HEK293 (cell line): ENCODE data around the gene MCOLN1.

ENCODE experiments used
- CTCF ChIA-PET: fragments of 350-600 bp; formaldehyde crosslinking; extraction: SDS; loops from one replicate; lab custom pipeline; 2021; ENCODE audit warnings: antibody characterized with exemption; lab: Yijun Ruan, JAX
- POLR2A ChIA-PET: fragments of 300-600 bp; formaldehyde crosslinking; extraction: SDS; loops from one replicate; lab custom pipeline; 2020; ENCODE audit warnings: antibody characterized with exemption, inconsistent platforms; lab: Yijun Ruan, JAX
- H3K27ac ChIP-seq: fragments of 200-500 bp; sonication (Bioruptor generic); 2 replicates; pipeline ENCODE4 v1.5.1; 2014; ENCODE audit warnings: low read depth, low read length, control low read depth, inconsistent platforms; ENCODE audit errors: extremely low read depth
- H3K36me3 ChIP-seq, 2 experiments: fragments of 200-500 bp in 1 of 2; sonication (Bioruptor generic) in 1 of 2; 1 replicate in 1 of 2; 2 replicates in 1 of 2; pipeline ENCODE4 v1.5.1; 2014 to 2017; ENCODE audit warnings: inconsistent platforms in 2 of 2, low read length in 2 of 2; ENCODE audit not compliant: control insufficient read depth in 2 of 2, insufficient read depth in 1 of 2
- H3K4me1 ChIP-seq: fragments of 200-500 bp; sonication (Bioruptor generic); 2 replicates; pipeline ENCODE4 v1.5.1; 2014; ENCODE audit warnings: mild to moderate bottlenecking, low read length, inconsistent platforms; ENCODE audit not compliant: control insufficient read depth, insufficient read depth
- H3K4me3 ChIP-seq: 2 replicates; pipeline ENCODE4 v1.5.1; 2011; ENCODE audit warnings: low read depth, mild to moderate bottlenecking, control low read depth, low read length, moderate library complexity
- H3K9me3 ChIP-seq: fragments of 200-500 bp; sonication (Bioruptor generic); 2 replicates; pipeline ENCODE4 v1.5.1; 2014; ENCODE audit warnings: low read depth, low read length, inconsistent platforms; ENCODE audit not compliant: control insufficient read depth, insufficient read depth
- INSM2 ChIP-seq: fragments of 450-650 bp; formaldehyde crosslinking; IDR thresholded peaks from 2 replicates; pipeline ENCODE4 v1.5.1; 2016; ENCODE audit warnings: missing biosample characterization, missing genetic modification characterization
- KLF9 ChIP-seq: fragments of 450-650 bp; formaldehyde crosslinking; IDR thresholded peaks from 2 replicates; pipeline ENCODE4 v1.5.1; 2016; ENCODE audit warnings: missing biosample characterization, missing genetic modification characterization, low read depth
- PRDM4 ChIP-seq: fragments of 450-650 bp; formaldehyde crosslinking; IDR thresholded peaks from 2 replicates; pipeline ENCODE4 v1.5.1; 2017; ENCODE audit warnings: missing biosample characterization, missing genetic modification characterization
- RBAK ChIP-seq: fragments of 450-650 bp; formaldehyde crosslinking; IDR thresholded peaks from 2 replicates; pipeline ENCODE4 v1.5.1; 2016; ENCODE audit warnings: missing biosample characterization, missing genetic modification characterization
- SALL2 ChIP-seq: fragments of 450-650 bp; formaldehyde crosslinking; IDR thresholded peaks from 2 replicates; pipeline ENCODE4 v1.5.0; 2017; ENCODE audit warnings: missing biosample characterization, mild to moderate bottlenecking, missing genetic modification characterization, borderline replicate concordance
- ZBTB20 ChIP-seq: fragments of 450-650 bp; formaldehyde crosslinking; IDR thresholded peaks from 2 replicates; pipeline ENCODE4 v1.5.1; 2016; ENCODE audit warnings: missing biosample characterization, missing genetic modification characterization
- ZNF132 ChIP-seq: fragments of 450-650 bp; formaldehyde crosslinking; IDR thresholded peaks from 2 replicates; pipeline ENCODE4 v1.5.1; 2017; ENCODE audit warnings: missing biosample characterization, missing genetic modification characterization, borderline replicate concordance
- ZNF140 ChIP-seq: fragments of 450-650 bp; formaldehyde crosslinking; IDR thresholded peaks from 2 replicates; pipeline ENCODE4 v1.5.1; 2016; ENCODE audit warnings: missing biosample characterization, missing genetic modification characterization
- ZNF16 ChIP-seq: fragments of 450-650 bp; formaldehyde crosslinking; IDR thresholded peaks from 2 replicates; pipeline ENCODE4 v1.5.1; 2016; ENCODE audit warnings: low read depth, missing biosample characterization, missing genetic modification characterization
- ZNF19 ChIP-seq: fragments of 450-650 bp; formaldehyde crosslinking; IDR thresholded peaks from 2 replicates; pipeline ENCODE4; 2016; ENCODE audit warnings: missing biosample characterization, missing genetic modification characterization, low read depth
- ZNF214 ChIP-seq: fragments of 450-650 bp; formaldehyde crosslinking; IDR thresholded peaks from 2 replicates; pipeline ENCODE4 v1.5.1; 2017; ENCODE audit warnings: missing biosample characterization, mild to moderate bottlenecking, missing genetic modification characterization, borderline replicate concordance
- ZNF26 ChIP-seq: fragments of 450-650 bp; formaldehyde crosslinking; IDR thresholded peaks from 2 replicates; pipeline ENCODE4 v1.5.1; 2016; ENCODE audit warnings: missing biosample characterization, missing genetic modification characterization
- ZNF274 ChIP-seq, 2 experiments: fragments of 200-500 bp in 1 of 2; fragments of 450-650 bp in 1 of 2; sonication (Bioruptor generic) in 1 of 2; formaldehyde crosslinking in 1 of 2; IDR thresholded peaks; 2 replicates each; pipeline versions ENCODE4 v1.5.1 to v1.6.1; 2014 to 2016; ENCODE audit warnings: borderline replicate concordance in 1 of 2, inconsistent platforms in 1 of 2, low read length in 1 of 2, missing biosample characterization in 1 of 2, missing genetic modification characterization in 1 of 2
- ZNF394 ChIP-seq: fragments of 450-650 bp; formaldehyde crosslinking; IDR thresholded peaks from 2 replicates; pipeline ENCODE4 v1.5.1; 2016; ENCODE audit warnings: missing biosample characterization, missing genetic modification characterization, mild to moderate bottlenecking, moderate library complexity, borderline replicate concordance
- ZNF423 ChIP-seq: fragments of 450-650 bp; formaldehyde crosslinking; IDR thresholded peaks from 2 replicates; pipeline ENCODE4 v1.5.1; 2016; ENCODE audit warnings: missing biosample characterization, missing genetic modification characterization
- ZNF426 ChIP-seq: fragments of 450-650 bp; formaldehyde crosslinking; IDR thresholded peaks from 2 replicates; pipeline ENCODE4 v1.5.1; 2017; ENCODE audit warnings: missing biosample characterization, missing genetic modification characterization, mild to moderate bottlenecking, inconsistent platforms, moderate library complexity
- ZNF555 ChIP-seq: fragments of 450-650 bp; formaldehyde crosslinking; conservative IDR thresholded peaks from 2 replicates; pipeline ENCODE4 v1.5.1; 2017; ENCODE audit warnings: missing biosample characterization, mild to moderate bottlenecking, missing genetic modification characterization, inconsistent platforms
- ZNF580 ChIP-seq: fragments of 450-650 bp; formaldehyde crosslinking; IDR thresholded peaks from 2 replicates; pipeline ENCODE4 v1.5.1; 2016; ENCODE audit warnings: missing biosample characterization, missing genetic modification characterization
- ZNF596 ChIP-seq: fragments of 450-650 bp; IDR thresholded peaks from 2 replicates; pipeline ENCODE4 v1.5.0; 2018; ENCODE audit warnings: missing biosample characterization, mild to moderate bottlenecking, missing genetic modification characterization, moderate library complexity
- ZNF645 ChIP-seq: fragments of 450-650 bp; formaldehyde crosslinking; IDR thresholded peaks from 2 replicates; pipeline ENCODE4; 2016; ENCODE audit warnings: missing biosample characterization, missing genetic modification characterization
- ZNF654 ChIP-seq: fragments of 450-650 bp; formaldehyde crosslinking; IDR thresholded peaks from 2 replicates; pipeline ENCODE4 v1.5.1; 2016; ENCODE audit warnings: low read depth, missing biosample characterization, missing genetic modification characterization
- ZNF670 ChIP-seq: fragments of 450-650 bp; formaldehyde crosslinking; IDR thresholded peaks from 2 replicates; pipeline ENCODE4 v1.5.1; 2016; ENCODE audit warnings: missing biosample characterization, missing genetic modification characterization, low read depth
- ZNF747 ChIP-seq: fragments of 450-650 bp; formaldehyde crosslinking; IDR thresholded peaks from 2 replicates; pipeline ENCODE4 v1.5.1; 2016; ENCODE audit warnings: missing biosample characterization, missing genetic modification characterization
- ZNF76 ChIP-seq: fragments of 450-650 bp; formaldehyde crosslinking; IDR thresholded peaks from 2 replicates; pipeline ENCODE4; 2016; ENCODE audit warnings: low read depth, missing biosample characterization, missing genetic modification characterization, borderline replicate concordance
- ZNF785 ChIP-seq: fragments of 450-650 bp; formaldehyde crosslinking; IDR thresholded peaks from 2 replicates; pipeline ENCODE4 v1.5.1; 2016; ENCODE audit warnings: missing biosample characterization, missing genetic modification characterization
- ZSCAN4 ChIP-seq: fragments of 450-650 bp; formaldehyde crosslinking; IDR thresholded peaks from 2 replicates; pipeline ENCODE4 v1.5.1; 2017; ENCODE audit warnings: missing biosample characterization, missing genetic modification characterization

MCOLN1 gene

GRCh38 chr19:7488736-7489353 is 33.6 kb upstream of the MCOLN1 start, which contains the start of gene PEX11G:
Gene PEX11G, minus strand, starts transcription at chr19:7489035. Its CDS starts 25 bp downstream, at chr19:7489010.
- Histone ChIP-seq H3K4me1 (peaks cover 4% of the 10 kb centered on the region), H3K36me3 (no peaks in the 10 kb centered on the region), H3K27ac (peak within 1 kb of the TSS; percentile 53; the same call in 1 of the 2 replicates), H3K4me3 (peak within 1 kb of the TSS; percentile 50), H3K9me3 (no peaks in the 10 kb centered on the region)
- CTCF ChIA-PET: interaction anchor here (0.5 to 0.6 kb wide), 2 partner anchors 344 to 880 kb away, joined by 3 to 6 read pairs; no protein-coding TSS in a partner anchor
- POLR2A ChIA-PET: interaction anchor here (1.3 to 1.5 kb wide), 2 partner anchors 12 to 30 kb away, joined by 4 read pairs; no protein-coding TSS in a partner anchor
- TF ChIP-seq ZNF140 (no peak), ZNF555 (no peak), RBAK (tag by site-specific recombination) (no peak), ZSCAN4 (no peak), ZNF132 (tag by site-specific recombination) (no peak), PRDM4 (tag by site-specific recombination) (no peak), ZNF580 (tag by site-specific recombination) (no peak), ZNF394 (tag by site-specific recombination) (peak; percentile 26; the same call in 1 of the 2 replicates), ZBTB20 (tag by site-specific recombination) (peak; percentile 53; the same call in 1 of the 2 replicates), INSM2 (tag by site-specific recombination) (no peak), ZNF423 (tag by site-specific recombination) (no peak), ZNF19 (no peak), ZNF214 (no peak), ZNF785 (tag by site-specific recombination) (no peak), ZNF426 (tag by site-specific recombination) (no peak), SALL2 (tag by site-specific recombination) (no peak), ZNF645 (no peak), ZNF596 (no peak), ZNF274 (IDR thresholded peaks at IDR 0.05; ENCODE audit: low read length) (no peak), ZNF274 (tag by site-specific recombination; IDR thresholded peaks at IDR 0.05; ENCODE audit: borderline replicate concordance) (no peak), ZNF654 (tag by site-specific recombination) (no peak), ZNF26 (tag by site-specific recombination) (no peak), ZNF76 (tag by site-specific recombination) (peak; percentile 39; the same call in 1 of the 2 replicates), KLF9 (peak; percentile 54), ZNF670 (no peak), ZNF747 (tag by site-specific recombination) (no peak), ZNF16 (tag by site-specific recombination) (no peak)
